ENCODE measurements around the gene MTF2.
A peak's percentile ranks its signal among the peaks of the same experiment; 100 is the strongest.

The MTF2 gene

DNA sequence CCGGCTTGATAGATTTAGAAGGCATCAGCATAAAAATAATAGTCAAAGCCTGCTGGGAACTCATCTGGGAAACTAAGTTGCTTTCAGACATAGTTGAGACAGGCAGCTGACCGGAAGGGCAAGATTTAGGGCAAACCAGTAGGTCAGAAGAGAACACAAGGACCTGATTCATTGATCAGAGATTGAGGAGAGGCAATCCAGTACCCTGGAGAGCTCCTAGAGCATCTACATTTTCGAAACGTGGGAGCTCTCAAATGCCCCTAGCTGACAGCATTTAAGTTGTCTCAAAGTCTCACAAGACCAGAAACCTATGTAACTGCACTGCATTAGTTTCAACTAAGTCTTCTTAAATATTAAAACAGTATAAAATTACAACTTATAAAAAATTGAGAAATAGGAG, 22.9 kb upstream of the MTF2 start:
- DNase-seq, result peak in 1 of 2 donors; percentile 30
- Histone ChIP-seq H3K4ac (ENCODE audit: low read depth, low read length) (no peak overlapping the region), H3K18ac (ENCODE audit: low read length) (no peak overlapping the region), H4K91ac (ENCODE audit: low read depth, low read length) (no peak overlapping the region), H3K27me3 (ENCODE audit: insufficient read depth, low read length) (no peaks in the 10 kb centered on the region), H3K79me1 (ENCODE audit: low read length) (no peaks in the 10 kb centered on the region), H3K9me3 (ENCODE audit: insufficient read depth, low read depth, low read length) (no peaks in the 10 kb centered on the region), H3K4me1 (ENCODE audit: control insufficient read depth in 1 of 2, insufficient read depth in 2 of 2, low read length in 2 of 2) (no peaks in the 10 kb centered on the region), H3K4me3 (ENCODE audit: low read depth, low read length) (no peak overlapping the region), H3K36me3 (ENCODE audit: control insufficient read depth in 1 of 2, insufficient read depth in 2 of 2, low read length in 2 of 2) (no peaks in the 10 kb centered on the region), H3K27ac (ENCODE audit: low read depth, low read length) (no peak overlapping the region), H3K79me2 (ENCODE audit: control insufficient read depth, insufficient read depth, low read length, poor library complexity) (no peaks in the 10 kb centered on the region), H2BK5ac (ENCODE audit: low read depth, low read length, poor library complexity) (no peak overlapping the region), H4K12ac (ENCODE audit: low read depth, low read length) (no peak overlapping the region), H4K8ac (ENCODE audit: low read depth, low read length) (no peak overlapping the region), H3K9ac (ENCODE audit: low read length) (no peak overlapping the region), H2AK5ac (ENCODE audit: low read length) (no peak overlapping the region), H3K23ac (ENCODE audit: low read length) (no peak overlapping the region), H2BK120ac (ENCODE audit: insufficient read depth, low read length, poor library complexity) (no peak overlapping the region), H3K4me2 (ENCODE audit: low read length) (no peak overlapping the region), H2BK12ac (ENCODE audit: low read length) (no peak overlapping the region), H2AFZ (ENCODE audit: insufficient read depth, low read length, poor library complexity) (no peak overlapping the region), H3K14ac (ENCODE audit: low read length) (no peak overlapping the region)
- no CpG with 5 or more reads among the region's 4 CpGs for WGBS (ENCODE audit: extremely low coverage, insufficient coverage, insufficient read length)

DNA sequence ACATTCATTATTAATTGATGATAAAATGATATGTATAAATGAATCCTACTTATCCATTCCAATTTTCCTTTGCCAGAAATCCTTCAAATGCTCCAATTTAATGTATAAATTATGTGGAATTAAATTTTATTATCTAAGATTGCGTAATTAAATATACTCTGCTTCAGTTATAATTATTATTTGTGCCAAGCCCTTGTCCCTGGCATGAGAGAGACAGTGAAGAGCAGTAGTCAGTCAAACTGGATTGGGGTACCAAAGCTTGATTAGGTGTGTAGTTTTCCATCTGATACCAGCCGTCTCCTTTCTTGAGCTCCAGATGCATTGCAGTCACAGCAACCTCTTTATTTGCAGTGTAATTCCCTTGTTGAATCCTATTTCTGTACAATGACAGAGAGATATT, 22.4 kb upstream of the MTF2 start:
- Histone ChIP-seq H3K18ac (ENCODE audit: low read length) (no peak overlapping the region), H4K8ac (ENCODE audit: low read depth, low read length) (no peak overlapping the region), H3K79me1 (ENCODE audit: low read length) (no peaks in the 10 kb centered on the region), H3K14ac (ENCODE audit: low read length) (no peak overlapping the region), H3K4me1 (ENCODE audit: control insufficient read depth in 1 of 2, insufficient read depth in 2 of 2, low read length in 2 of 2) (no peaks in the 10 kb centered on the region), H3K79me2 (ENCODE audit: control insufficient read depth, insufficient read depth, low read length, poor library complexity) (no peaks in the 10 kb centered on the region), H3K9me3 (ENCODE audit: insufficient read depth, low read depth, low read length) (no peaks in the 10 kb centered on the region), H3K4ac (ENCODE audit: low read depth, low read length) (no peak overlapping the region), H3K23ac (ENCODE audit: low read length) (no peak overlapping the region), H2AFZ (ENCODE audit: insufficient read depth, low read length, poor library complexity) (no peak overlapping the region), H3K4me3 (ENCODE audit: low read depth, low read length) (no peak overlapping the region), H3K9ac (ENCODE audit: low read length) (no peak overlapping the region), H3K36me3 (ENCODE audit: control insufficient read depth in 1 of 2, insufficient read depth in 2 of 2, low read length in 2 of 2) (no peaks in the 10 kb centered on the region), H2BK5ac (ENCODE audit: low read depth, low read length, poor library complexity) (no peak overlapping the region), H2BK120ac (ENCODE audit: insufficient read depth, low read length, poor library complexity) (no peak overlapping the region), H2BK12ac (ENCODE audit: low read length) (no peak overlapping the region), H3K27me3 (ENCODE audit: insufficient read depth, low read length) (no peaks in the 10 kb centered on the region), H4K91ac (ENCODE audit: low read depth, low read length) (no peak overlapping the region), H2AK5ac (ENCODE audit: low read length) (no peak overlapping the region), H4K12ac (ENCODE audit: low read depth, low read length) (no peak overlapping the region), H3K4me2 (ENCODE audit: low read length) (no peak overlapping the region), H3K27ac (ENCODE audit: low read depth, low read length) (no peak overlapping the region)
- WGBS (ENCODE audit: extremely low coverage, insufficient coverage, insufficient read length), result no CpG with 5 or more reads among the region's 2 CpGs
- DNase-seq, result no peak

DNA sequence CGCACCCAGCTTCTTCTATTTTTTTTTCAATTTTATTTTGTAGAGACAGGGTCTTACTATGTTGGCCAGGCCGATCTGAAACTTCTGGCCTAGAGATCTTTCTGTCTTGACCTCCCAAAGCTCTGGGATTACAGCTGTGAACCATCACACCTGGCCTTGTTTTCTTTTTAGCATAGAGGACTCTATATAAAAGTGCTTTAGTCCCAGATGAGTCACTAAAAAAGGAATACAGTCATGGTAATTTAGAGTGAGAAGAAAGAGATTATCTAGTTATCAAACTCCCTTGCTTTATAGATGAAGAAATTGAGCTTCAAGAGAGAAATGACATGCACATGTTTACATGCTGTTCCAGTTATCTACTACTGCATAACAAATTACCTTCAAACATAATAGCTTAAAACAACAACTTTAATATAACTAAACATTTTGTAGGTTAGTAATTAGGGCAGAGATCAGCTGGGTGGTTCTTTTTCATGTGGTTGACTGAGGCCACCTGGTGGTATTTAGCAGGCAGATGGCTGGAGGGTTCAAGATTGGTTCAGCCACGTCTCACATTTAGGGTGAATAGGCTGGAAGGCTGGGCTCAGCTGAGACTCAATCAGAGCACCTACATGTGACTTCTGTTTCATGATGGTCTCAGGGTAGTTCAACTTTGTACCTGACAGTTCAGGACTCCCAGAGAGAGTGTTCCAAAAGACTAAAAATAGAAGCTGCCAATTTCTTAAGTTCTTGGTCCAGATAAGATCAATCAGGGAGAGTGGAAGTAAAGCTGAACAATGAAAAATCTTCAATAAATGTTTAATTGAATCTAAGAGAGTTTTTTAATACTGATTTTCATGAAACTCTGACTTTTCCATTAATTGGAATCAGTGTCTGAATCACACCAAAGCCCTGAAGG, 16.9 kb upstream of the MTF2 start:
- H3K4me1 ChIP-seq (ENCODE audit: control insufficient read depth in 1 of 2, insufficient read depth in 2 of 2, low read length in 2 of 2), result no peaks in the 10 kb centered on the region
- H2BK120ac ChIP-seq (ENCODE audit: insufficient read depth, low read length, poor library complexity), result no peak overlapping the region
- DNase-seq, result peak in 1 of 2 donors; percentile 30
- H4K8ac ChIP-seq (ENCODE audit: low read depth, low read length), result no peak overlapping the region
- no CpG with 5 or more reads among the region's 3 CpGs for WGBS (ENCODE audit: extremely low coverage, insufficient coverage, insufficient read length)
- H3K79me1 ChIP-seq (ENCODE audit: low read length), result no peaks in the 10 kb centered on the region
- H3K9ac ChIP-seq (ENCODE audit: low read length), result no peak overlapping the region
- no peaks in the 10 kb centered on the region for H3K27me3 ChIP-seq (ENCODE audit: insufficient read depth, low read length)
- no peaks in the 10 kb centered on the region for H3K36me3 ChIP-seq (ENCODE audit: control insufficient read depth in 1 of 2, insufficient read depth in 2 of 2, low read length in 2 of 2)
- H3K4me2 ChIP-seq (ENCODE audit: low read length), result no peak overlapping the region
- no peak overlapping the region for H3K18ac ChIP-seq (ENCODE audit: low read length)
- H3K9me3 ChIP-seq (ENCODE audit: insufficient read depth, low read depth, low read length), result no peaks in the 10 kb centered on the region
- no peak overlapping the region for H3K23ac ChIP-seq (ENCODE audit: low read length)
- H3K27ac ChIP-seq (ENCODE audit: low read depth, low read length), result no peak overlapping the region
- H3K14ac ChIP-seq (ENCODE audit: low read length), result no peak overlapping the region
- H3K79me2 ChIP-seq (ENCODE audit: control insufficient read depth, insufficient read depth, low read length, poor library complexity), result no peaks in the 10 kb centered on the region
- no peak overlapping the region for H2BK5ac ChIP-seq (ENCODE audit: low read depth, low read length, poor library complexity)
- no peak overlapping the region for H4K91ac ChIP-seq (ENCODE audit: low read depth, low read length)
- H3K4ac ChIP-seq (ENCODE audit: low read depth, low read length), result no peak overlapping the region
- H2AFZ ChIP-seq (ENCODE audit: insufficient read depth, low read length, poor library complexity), result no peak overlapping the region
- no peak overlapping the region for H2BK12ac ChIP-seq (ENCODE audit: low read length)
- no peak overlapping the region for H3K4me3 ChIP-seq (ENCODE audit: low read depth, low read length)
- H2AK5ac ChIP-seq (ENCODE audit: low read length), result no peak overlapping the region
- H4K12ac ChIP-seq (ENCODE audit: low read depth, low read length), result no peak overlapping the region

DNA sequence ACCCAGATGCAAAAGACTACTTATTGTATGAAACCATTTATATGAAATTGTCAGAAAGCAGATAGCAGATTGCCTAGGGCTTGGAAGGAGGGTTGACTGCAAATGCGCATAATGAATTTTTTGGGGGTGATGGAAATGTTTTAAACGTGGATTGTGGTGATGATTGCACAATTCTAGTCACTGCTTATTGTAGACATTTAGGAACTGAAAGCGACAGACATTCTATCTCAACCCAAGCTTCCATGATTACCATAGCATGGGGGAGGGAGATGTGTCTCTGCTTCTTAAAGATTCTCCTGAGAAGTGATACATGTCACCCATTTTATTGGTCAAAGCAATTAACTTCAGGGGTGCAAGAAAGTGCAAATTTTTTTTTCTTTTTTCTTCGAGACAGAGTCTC, 2.8 kb upstream of the MTF2 start:
- no peak overlapping the region for H3K18ac ChIP-seq (ENCODE audit: low read length)
- no peak overlapping the region for H4K12ac ChIP-seq (ENCODE audit: low read depth, low read length)
- H3K27ac ChIP-seq (ENCODE audit: low read depth, low read length), result no peak overlapping the region
- H3K27me3 ChIP-seq (ENCODE audit: insufficient read depth, low read length), result no peaks in the 10 kb centered on the region
- H4K8ac ChIP-seq (ENCODE audit: low read depth, low read length), result no peak overlapping the region
- no peak overlapping the region for H2BK5ac ChIP-seq (ENCODE audit: low read depth, low read length, poor library complexity)
- peaks cover 10% of the 10 kb centered on the region for H3K79me1 ChIP-seq (ENCODE audit: low read length)
- H3K4ac ChIP-seq (ENCODE audit: low read depth, low read length), result no peak overlapping the region
- H4K91ac ChIP-seq (ENCODE audit: low read depth, low read length), result no peak overlapping the region
- 100% methylated on average over 2 of the region's 4 CpGs for WGBS (ENCODE audit: extremely low coverage, insufficient coverage, insufficient read length)
- no peak overlapping the region for H2AK5ac ChIP-seq (ENCODE audit: low read length)
- DNase-seq, result no peak
- peaks cover 10% of the 10 kb centered on the region for H3K79me2 ChIP-seq (ENCODE audit: control insufficient read depth, insufficient read depth, low read length, poor library complexity)
- no peak overlapping the region for H3K9ac ChIP-seq (ENCODE audit: low read length)
- no peak overlapping the region for H3K23ac ChIP-seq (ENCODE audit: low read length)
- no peak overlapping the region for H3K4me3 ChIP-seq (ENCODE audit: low read depth, low read length)
- H3K14ac ChIP-seq (ENCODE audit: low read length), result no peak overlapping the region
- H3K36me3 ChIP-seq (ENCODE audit: control insufficient read depth in 1 of 2, insufficient read depth in 2 of 2, low read length in 2 of 2), result no peaks in the 10 kb centered on the region
- no peak overlapping the region for H2BK12ac ChIP-seq (ENCODE audit: low read length)
- H2BK120ac ChIP-seq (ENCODE audit: insufficient read depth, low read length, poor library complexity), result no peak overlapping the region
- H2AFZ ChIP-seq (ENCODE audit: insufficient read depth, low read length, poor library complexity), result no peak overlapping the region
- H3K4me1 ChIP-seq (ENCODE audit: control insufficient read depth in 1 of 2, insufficient read depth in 2 of 2, low read length in 2 of 2), result no peaks in the 10 kb centered on the region
- no peaks in the 10 kb centered on the region for H3K9me3 ChIP-seq (ENCODE audit: insufficient read depth, low read depth, low read length)
- no peak overlapping the region for H3K4me2 ChIP-seq (ENCODE audit: low read length)

Data from trophoblast cell (in vitro differentiated cells and primary cell).